HL-60/S4 treated with retinoic acid at 250 ng/mL for 4 days and 3 days (cell line): ENCODE results near the gene TRAM2.

Experiments used
- in situ Hi-C: fragments of 300-500 bp; cut with MboI; formaldehyde crosslinking; loops from 2 replicates; pipeline ENCODE4 v1.7.0; 2022; ENCODE audit warnings: low sequenced_read_pairs

Gene TRAM2

DNA sequence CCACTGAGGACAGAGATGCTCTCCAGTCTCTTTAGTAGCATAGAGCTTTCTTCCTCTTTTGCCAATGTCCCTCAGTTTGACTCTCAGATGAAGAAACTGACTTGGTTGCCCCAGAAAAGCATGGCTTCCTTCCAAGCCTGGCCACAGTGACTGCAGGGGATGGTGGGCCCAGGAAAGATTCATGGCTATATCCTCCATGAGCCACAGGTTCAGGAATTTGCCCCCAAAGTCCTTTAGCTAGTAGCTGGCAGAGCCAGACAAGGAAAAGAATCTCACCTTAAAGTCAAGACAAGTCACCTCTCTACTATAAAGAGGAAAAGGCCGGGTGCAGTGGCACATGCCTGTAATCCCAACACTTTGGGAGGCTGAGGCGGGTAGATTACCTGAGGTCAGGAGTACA, 43.4 kb downstream of the TRAM2 start:
- in situ Hi-C loops = no loop called here

DNA sequence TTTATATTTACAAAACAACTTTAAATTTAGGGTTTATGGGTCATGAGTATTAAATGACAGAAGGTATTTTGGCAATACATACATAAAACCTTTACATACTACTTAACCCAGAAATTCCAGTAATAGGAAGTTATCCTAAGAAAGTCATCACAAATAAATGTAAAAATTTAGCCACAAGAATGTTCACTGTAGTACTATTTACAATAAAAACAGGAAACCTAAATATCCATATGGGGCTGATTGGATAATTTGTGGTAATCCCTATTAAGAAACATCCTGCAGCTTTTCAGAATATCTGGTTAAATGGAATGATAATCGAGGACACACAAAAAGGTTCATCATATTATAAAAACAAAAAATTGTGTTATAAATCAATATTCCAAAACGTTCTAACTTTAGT, 44.4 kb downstream of the TRAM2 start:
- in situ Hi-C loops = no loop called here

DNA sequence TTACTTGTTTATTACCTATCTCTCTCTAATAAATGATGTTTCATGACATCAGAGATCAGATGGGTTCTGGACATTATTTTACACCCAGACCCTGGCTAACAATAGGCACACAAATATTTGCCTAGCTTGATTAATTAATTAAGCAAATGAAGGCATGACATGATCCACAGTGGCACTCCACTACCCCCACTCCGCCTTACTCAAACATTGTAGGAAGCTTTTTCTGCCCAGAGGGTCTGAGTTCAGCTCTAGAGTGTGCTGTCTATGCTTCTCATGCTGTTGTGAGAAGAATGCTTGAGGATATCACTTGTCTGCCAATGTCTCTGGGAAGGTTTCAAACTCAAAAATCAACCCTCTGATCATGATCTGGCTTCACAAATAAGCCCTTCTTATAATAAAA, 45.0 kb downstream of the TRAM2 start:
- in situ Hi-C loops = no loop called here

DNA sequence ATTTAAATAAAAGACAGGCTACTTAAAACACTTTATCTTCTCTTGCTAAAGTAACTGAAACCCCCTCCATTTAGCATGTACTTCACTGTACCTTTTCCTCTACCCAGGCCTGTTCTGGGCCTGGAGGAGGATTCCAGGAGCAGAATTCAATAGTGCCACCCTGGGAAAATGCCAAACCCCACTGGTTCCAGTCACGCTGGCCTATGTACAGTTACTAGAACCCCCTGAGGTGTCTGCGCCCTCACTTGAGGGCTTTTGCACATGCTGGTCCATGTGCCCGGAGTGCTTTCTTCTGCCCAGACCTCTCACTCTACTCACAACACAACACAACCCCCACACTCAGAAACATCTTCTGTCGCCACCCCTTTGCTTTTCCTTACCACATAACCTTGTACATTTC, 45.5 kb downstream of the TRAM2 start:
- in situ Hi-C loops = no loop called here

DNA sequence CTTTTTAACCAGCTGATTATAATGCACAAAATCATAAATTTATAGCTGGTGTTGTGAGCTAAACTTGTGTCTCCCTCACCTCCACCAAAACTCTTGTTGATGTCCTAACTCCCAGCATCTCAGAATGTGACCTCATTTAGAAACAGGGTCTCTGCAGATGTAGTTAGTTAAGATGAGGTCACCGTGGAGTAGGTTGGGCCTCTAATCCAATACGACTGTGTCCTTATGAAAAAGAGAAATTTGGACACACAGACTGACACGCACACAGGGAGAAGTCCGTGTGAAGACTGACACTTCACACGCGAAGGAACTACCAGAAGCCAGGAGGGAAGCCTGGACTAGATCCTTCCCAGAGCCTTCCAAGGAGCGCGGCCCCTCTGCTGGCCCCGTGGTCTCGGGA, 46.5 kb downstream of the TRAM2 start:
- in situ Hi-C loops = no loop called here

GRCh38 chr6:52529311-52529710, 47.5 kb downstream of the TRAM2 start:
- in situ Hi-C loops = no loop called here

- in situ Hi-C loops = no loop called here
Observed at GRCh38 chr6:52527436-52527835, 49.4 kb downstream of the TRAM2 start.

DNA sequence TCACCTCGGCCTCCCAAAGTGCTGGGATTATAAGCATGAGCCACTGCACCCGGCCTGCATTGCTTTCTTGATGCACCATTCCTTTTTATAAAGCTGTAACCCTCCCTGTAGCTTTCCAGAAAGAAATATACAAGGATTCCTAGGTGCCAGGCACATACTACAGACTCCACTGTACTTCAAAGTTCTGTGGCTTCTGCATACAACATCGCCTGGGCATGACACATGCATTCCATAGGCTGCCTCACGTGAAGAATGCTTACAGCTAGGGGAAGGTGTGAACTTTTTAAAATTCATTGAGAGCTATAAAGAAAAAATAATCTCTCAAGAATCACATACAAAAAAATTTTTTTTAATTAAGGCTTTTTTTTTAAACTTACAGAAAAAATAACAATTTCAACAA, 50.2 kb downstream of the TRAM2 start:
- in situ Hi-C loops = no loop called here

GRCh38 chr6:52524918-52525317, 51.9 kb downstream of the TRAM2 start:
- in situ Hi-C loops = no loop called here

GRCh38 chr6:52523378-52524142, 53.3 kb downstream of the TRAM2 start:
- in situ Hi-C loops = no loop called here

DNA sequence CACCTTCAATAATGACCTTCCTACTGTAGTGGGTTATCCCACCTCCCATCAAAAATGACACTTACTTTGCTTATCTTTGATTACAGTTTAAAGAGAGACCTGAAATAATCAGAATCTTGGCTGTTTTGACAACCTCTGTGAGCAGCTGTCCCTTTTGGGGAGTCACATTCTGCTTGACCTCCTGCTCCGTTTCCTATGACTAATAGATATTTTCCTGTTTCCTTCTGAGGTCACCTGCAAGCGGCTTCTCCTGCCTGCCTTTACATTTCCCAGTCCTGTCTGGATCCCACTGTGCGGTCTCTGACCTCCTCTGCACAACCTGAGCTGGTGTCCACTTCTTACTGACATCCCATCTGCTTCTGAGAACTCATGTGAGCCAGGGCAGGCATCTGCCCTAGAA, 54.2 kb downstream of the TRAM2 start:
- in situ Hi-C loops = no loop called here

GRCh38 chr6:52522151-52522626, 54.7 kb downstream of the TRAM2 start:
- in situ Hi-C loops = no loop called here

DNA sequence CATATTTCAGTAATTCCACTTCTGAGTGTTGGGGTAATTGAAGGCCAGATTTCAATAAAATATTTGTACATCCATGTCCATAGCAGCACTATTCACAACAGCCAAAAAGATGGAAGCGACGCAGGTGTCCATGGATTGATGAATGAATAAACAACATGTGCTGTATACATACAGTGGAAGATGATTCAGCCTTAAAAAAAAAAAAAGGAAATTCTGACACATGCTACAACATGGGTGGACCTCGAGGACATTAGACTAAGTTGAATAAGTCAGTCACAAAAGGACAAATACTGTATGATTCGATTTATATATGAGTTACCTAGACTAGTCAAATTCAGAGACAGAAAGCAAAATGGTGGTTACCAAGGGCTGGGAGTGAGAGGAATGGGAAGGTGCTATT, 57.2 kb downstream of the TRAM2 start:
- in situ Hi-C loops = no loop called here

DNA sequence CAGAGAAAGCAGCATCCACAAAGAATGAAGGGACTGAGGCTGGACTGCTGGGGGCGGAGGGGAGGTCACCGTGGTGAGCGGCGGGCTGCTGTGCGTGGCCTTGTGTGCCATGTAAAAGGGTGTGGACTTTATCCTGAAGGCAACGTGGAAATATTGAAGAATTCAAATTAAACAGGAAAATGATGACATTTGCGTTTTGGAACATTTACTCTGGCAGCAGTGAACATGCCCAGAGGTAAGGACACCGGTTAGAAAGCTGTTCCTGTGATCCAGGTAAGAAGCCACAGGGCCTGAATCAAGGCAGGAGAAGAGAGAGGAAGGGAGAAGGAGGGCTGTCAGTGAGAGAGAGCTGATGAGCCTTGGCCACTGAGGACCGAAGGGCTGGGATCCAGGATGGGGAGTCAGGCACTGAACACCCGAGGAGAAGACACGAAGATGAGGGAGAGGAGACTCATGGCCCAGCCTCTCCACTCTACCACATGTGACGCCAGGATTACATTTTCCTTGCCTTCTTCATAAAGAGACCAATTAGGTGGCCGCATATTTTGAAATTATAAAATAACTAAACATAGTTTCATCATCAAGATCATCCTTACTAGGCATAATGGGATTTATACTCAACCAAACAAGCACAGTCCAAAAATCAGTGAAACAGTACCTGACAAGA, 58.4 kb downstream of the TRAM2 start:
- in situ Hi-C loops = no loop called here

DNA sequence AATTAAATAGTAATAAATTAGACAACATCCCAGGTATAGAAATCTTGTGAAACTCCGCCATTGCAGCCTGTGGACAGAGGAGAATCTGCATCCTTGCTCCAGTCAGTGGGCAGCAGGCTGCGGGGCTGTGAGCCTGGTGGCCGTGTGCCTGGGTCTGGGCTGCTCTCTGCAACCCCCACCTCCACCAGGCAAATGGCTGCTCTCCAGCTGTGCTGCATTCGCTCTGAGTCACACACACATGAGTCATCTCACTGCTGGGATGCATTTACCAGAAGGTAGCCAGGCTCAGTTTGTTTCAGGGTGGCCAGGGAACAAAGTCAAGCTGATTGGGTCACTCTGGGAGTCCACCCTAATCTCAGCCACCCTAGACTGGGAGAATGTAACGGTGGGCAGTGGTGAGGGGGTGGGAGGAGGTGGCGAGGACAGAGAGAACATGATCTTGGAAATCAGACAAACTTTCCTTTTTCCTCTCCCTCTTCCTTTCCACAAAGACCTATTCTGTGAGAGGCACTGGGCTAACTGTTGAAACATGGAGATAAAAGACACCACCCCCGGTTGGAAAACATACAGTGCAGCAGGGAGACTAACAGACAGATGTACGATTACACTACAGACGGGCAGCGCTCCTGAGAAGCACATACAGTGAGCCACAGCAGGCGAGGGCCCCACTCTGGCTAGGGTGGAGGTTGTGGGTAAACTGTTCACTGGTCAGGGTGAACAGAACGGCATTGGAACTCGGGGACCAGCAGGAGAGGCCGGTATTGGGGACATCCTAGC, 59.2 kb downstream of the TRAM2 start:
- in situ Hi-C loops = no loop called here

DNA sequence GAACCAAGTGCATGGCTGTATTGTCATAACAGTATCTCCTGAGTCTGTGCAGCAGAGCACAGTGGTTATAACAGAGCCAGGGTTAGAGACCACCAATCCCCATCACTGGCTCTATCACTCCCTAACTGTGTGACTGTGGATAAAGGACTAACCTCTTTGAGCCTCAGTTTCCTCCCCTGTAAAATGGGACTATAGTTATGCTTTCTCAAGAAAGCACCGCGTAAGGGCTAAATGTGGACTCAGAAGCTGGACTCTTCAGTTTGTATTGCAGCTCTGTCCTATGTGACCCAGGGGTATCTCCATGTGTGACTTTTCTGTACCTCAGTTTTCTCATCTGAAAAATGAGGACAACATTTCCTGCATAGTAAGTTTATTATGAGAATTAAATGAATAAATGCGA, 59.9 kb downstream of the TRAM2 start:
- in situ Hi-C loops = no loop called here

DNA sequence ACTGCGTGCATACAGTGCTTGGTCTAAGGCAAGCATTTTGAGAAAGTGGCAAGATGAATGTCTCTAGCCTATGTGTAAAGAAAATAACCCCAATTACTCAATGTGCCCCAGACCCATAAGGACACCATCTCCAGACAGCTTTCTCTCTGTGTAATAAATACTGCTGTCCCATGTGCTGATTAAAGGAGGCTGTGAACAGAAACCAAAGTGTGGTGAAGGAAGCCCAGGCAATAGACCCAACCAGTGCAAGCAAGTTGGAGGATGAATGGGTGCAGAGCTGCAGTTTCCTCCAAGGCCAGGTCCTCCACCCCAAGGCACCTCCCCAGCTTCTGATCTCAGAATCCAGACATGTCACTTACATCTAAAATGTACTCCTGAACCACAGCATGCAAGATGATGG, 60.6 kb downstream of the TRAM2 start:
- in situ Hi-C loops = no loop called here

DNA sequence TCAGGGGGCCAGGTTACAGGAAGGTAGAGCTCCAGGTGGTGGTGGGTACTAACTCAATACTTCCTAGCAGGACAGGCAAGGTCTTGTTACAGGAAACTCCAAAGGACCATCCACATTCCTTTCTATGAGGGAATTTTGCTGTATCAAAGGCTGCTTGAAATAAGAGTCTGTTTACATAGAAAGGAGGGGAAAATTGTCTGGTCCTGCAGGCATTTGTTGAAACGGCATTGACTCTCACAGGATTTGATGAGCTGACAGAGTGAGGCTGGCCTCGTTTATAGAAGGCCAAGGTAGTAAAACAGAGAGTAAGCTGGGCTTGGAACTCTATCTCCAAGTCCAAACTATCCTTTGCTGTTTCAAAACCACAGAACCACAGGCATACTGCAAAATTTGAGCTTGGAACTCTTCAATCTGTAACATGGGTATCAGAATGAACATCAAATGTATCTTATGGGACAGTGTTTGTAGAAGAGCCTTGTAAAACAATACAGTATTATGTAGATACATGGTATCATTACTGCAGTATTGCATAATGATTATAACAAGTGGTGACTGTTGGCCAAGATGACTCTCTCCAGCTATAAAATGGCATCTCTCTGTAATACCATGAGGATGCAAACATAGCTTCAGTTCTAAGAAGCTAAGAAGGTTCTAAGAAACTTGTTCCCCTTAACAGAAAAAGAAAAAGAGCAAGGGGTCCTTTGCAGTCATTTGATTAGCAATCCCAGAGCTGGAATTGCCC, 61.5 kb downstream of the TRAM2 start:
- in situ Hi-C loops = no loop called here

- in situ Hi-C loops = no loop called here
Observed at GRCh38 chr6:52514514-52514913, 62.3 kb downstream of the TRAM2 start.

GRCh38 chr6:52513896-52514295, 63.0 kb downstream of the TRAM2 start:
- in situ Hi-C loops = no loop called here

GRCh38 chr6:52513464-52513863, 63.4 kb downstream of the TRAM2 start:
- in situ Hi-C loops = no loop called here
